CD4-positive, alpha-beta T cell treated with Interleukin-21 for 1 hour (primary cell): Measurements from ENCODE around the gene TMEM50A.
"Not testable (repeated sequence)": the region's sequence is repeated elsewhere in the genome, so short reads cannot be mapped to it uniquely, and the experiment has no call there.

ENCODE experiments used
- DNase-seq: peaks from one replicate; pipeline ENCODE4 v3.0.0-alpha.2; 2020

The TMEM50A gene

DNA sequence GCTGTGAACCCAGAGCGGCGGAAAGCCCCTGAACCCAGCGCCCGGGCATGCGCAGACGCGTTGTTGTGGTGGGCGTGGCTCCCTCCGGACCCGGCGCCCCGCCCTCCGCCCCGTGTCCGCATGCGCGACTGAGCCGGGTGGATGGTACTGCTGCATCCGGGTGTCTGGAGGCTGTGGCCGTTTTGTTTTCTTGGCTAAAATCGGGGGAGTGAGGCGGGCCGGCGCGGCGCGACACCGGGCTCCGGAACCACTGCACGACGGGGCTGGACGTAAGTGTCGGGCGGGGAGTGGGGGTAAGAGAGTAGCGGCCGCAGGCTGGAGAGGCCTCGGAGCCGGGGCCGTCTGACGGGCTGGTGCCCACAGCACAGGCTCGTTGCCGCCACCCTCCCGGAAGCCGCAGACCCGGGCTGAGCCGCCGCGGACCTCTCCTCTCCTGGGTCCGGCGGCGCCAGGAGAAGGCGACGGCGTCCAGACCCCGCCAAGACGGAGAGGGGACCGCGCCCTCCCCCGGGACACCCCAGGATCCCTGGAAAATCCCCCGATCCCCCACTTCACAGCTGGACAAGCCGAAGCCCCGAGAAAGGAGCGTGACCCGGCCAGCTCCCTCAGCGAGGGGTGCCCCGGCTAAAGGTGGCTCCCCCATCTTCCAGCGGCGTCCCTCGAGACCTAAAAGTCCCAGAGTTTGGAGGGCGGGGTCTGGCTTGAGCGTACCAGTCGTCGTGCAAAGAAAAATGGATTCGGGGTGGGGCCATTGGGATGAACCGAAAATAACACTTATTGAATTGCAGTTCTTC is at the start of gene TMEM50A:
Gene TMEM50A (plus strand): TSS at position 147 of the 794 bp plus-strand sequence. CDS start 2,153 bp downstream, outside the sequence.
- peak; percentile 93 for DNase-seq

DNA sequence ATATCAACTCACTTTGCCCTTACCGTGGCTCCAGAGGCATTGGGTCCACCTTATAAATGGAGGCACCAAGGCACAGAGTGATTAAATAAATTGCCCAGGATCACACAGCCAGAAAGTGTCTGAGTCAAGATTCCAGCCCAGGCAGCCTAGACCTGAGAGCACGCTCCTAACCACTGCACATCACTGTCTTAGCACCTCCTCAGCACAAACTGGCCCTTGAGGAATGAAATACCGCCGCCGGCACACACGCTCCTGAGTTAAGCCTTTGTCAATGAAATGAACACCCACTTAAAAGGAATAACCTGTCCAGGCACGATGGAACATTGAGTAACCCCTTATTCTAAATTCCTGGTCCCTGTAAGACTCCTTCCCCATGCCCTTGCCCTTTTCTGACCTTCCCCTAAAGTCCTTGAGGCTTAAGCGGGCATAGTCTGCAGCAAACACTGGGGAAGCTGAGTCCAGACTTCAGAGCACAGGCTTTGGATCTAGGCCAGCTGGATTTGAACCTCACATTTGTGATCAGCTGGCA is 49.5 kb upstream of the TMEM50A start:
- DNase-seq = not testable (repeated sequence)

DNA sequence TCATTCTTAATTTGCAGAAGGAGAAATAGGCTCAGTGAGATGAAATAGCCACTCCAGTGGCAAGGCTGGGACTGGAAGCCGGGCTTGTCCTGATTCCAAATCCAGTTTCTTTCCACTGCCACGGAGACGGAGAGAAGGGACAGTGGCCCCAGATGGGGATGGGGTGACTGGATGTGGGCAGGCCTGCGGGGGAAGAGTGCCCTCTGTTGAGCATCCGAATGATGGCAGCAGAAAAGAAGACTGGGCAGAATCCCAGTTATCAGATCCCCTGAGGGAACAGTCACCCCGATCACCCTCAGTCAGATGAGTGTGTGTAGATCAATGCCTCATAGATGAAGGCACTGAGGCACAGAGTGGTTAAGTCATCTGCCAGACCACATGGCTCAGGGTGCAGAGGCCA is 48.1 kb upstream of the TMEM50A start:
- not testable (repeated sequence) for DNase-seq

DNA sequence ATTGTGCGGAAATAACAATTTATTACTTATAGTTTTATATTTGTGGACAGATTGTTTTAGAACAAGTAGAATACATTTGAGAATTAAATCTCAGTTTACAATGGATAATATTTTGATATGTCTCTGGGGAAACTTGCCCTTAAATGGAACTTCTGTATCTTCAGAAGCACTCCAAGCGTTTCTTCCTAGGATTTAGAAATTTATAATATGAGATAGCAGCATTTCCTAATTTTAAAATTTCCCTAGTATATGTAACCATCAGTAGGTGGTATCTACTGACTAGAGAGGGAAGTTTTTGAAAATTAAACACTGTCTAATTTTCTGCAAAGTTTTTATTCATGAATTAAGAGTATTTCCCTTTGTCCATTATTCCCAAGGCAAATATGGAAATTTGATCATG is 44.7 kb upstream of the TMEM50A start:
- not testable (repeated sequence) for DNase-seq

DNA sequence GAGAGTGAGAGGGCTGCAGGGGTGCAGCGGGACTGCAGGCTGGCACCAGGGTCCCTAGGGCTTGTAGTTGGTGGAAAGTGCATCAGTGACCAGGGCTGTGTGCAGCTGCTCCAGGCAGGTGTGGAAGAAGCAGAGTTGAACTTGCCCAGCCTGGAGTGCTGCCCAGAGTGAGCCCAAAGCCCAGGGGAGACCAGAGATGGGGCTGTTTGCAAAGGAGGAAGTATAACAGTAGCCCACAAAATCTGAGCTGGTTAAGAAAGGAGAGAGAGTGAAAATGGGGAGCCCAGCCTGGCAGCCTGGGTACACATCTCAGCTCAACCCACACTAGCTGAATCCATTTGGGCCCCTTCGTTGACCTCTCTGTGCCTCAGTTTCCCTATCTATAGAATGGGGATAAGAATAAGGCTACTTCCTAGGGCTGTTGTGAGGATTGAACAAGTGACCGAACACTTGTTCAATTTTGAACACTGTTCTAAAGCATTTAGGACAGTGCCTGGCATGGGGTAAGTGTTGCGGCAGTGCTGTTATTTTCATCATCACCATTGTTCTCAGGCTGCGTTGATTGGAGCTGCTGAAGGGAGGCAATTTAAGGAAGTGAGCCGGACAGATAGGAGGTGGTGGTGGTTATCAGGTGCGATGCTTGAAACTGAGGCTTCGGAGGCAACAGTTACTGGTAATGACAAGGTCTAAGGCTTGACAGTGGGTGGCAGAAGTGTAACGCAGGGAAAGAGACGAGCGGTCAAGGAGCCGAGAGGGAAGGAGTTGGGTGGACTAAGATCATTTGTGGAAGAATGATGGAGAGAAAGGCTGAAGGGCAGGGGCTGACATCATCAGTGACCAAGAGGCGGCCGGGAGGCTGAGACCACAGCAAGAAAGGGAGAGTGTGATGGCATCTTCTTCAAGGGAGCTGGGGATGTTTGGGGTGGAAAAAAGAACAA is 43.0 kb upstream of the TMEM50A start:
- DNase-seq = not testable (repeated sequence)

DNA sequence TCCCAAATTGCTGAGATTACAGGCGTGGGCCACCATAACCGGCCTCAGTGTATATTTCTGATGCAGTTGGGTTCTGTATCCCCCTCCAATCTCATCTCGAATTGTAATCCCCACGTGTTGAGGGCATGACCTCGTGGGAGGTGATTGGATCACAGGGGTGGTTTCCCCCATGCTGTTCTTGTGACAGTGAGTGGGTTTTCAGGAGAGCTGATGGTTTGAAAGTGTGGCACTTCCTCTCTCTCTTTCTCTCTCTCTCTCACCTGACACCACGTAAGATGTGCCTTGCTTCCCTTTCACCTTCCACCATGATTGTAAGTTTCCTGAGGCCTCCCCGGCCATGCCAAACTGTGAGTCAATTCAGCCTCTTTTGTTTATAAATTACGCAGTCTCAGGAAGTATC is 41.6 kb upstream of the TMEM50A start:
- not testable (repeated sequence) for DNase-seq

DNA sequence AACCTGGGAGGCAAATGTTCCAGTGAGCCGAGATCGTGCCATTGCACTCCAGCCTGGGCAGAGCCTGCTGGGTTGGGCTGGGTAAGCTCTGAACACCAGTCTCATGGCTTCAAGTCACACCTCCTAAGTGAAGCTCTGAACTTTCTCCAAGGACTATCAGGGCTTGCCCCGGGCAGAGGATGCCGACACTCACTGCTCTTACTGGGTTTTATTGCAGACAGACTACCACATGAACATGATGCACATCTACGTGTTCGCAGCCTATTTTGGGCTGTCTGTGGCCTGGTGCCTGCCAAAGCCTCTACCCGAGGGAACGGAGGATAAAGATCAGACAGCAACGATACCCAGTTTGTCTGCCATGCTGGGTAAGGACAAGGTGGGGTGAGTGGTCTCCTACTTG is 37.4 kb upstream of the TMEM50A start:
- DNase-seq = not testable (repeated sequence)

DNA sequence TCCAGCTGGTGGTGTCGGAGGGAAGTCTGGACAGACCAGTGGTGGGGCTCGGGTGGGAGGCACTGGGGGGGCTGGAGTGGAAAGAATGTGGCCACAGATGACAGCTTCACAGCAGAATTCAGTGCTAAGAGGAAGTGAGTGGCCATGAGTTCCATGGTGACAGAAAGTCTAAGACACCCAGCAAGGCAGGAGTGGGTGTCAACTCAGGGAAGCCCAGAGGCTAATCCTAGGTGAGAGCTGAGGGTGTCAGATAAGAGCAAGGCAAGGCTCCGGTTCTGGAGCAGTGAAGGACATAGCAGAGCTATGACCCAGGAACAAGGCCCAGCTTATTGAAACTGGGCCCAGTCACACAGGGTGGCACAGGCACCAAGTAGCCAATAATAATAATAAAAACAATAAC is 35.8 kb upstream of the TMEM50A start:
- not testable (repeated sequence) for DNase-seq

DNA sequence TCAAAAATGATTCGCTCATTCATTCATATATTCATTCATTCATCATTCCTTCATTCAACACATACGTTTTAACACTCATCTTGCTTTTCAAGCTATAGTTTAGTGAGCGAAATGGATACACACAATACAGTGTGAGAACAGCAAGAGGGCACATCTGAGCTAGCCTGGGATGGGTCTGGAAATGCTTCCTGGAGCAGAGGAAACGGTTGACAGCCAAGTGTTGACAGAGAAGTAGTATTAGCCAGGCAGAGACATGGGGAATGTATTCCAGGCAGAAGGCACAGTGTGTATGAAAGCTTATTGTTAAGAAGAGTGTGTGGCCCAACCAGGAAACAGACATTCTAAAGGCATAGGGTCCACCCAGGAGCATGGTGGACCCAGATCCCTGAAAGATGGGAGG is 33.2 kb upstream of the TMEM50A start:
- DNase-seq = not testable (repeated sequence)

DNA sequence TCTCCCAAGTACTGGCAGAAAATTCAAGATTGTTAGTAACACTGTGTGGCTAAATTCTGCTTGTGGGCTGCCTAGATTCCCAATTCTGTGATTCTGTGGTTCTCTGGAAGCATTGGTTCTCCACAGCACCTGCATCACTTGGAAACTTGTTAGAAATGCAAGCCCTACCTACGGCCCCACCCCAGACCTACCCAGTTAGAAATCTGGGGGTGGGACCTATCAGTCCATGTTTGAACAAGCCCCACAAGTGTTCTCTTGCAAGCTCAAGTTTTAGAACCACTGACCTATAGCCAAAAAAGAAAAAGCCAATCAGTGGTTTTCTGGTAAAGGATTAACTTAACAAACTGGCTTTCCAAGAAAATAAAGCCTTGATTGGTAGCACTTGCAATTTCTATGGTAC is 30.0 kb upstream of the TMEM50A start:
- not testable (repeated sequence) for DNase-seq

DNA sequence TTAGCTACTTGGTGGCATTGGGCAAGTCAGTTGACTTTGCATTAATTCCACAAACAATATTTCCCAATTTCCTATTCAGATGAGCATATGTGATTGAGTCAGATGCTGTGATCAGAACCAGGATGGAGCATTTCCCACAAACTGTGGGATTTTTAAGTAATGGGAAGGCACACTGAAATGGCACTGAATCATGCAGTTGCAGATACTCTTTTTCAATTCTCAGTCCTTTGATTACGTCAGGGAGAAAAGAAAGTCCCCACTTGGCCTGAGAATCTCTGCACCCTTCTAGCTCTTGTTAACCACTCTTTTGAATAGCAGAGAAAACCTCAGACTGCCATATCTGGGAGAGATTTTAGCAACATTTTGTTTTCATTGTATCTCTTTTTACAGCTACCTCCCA is 29.0 kb upstream of the TMEM50A start:
- not testable (repeated sequence) for DNase-seq

DNA sequence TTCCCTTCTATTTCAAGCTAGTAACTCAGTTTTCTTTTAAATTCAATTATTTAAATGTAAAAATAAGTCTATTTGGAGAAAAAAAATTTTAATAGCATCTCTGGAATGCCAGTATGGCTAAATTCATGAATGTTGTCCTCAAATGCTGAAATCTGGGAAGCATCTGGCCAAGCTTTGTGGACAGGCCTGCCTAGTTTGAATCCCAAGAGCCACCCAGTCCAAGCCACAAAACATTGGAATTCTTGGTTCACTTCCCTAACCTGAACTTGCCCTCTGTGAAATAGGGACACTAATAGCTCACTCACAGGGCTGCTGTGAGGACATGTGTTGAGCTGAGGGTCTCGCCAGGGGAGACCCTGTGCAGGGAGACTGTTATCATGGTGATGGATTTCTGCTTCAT is 28.6 kb upstream of the TMEM50A start:
- DNase-seq = not testable (repeated sequence)

DNA sequence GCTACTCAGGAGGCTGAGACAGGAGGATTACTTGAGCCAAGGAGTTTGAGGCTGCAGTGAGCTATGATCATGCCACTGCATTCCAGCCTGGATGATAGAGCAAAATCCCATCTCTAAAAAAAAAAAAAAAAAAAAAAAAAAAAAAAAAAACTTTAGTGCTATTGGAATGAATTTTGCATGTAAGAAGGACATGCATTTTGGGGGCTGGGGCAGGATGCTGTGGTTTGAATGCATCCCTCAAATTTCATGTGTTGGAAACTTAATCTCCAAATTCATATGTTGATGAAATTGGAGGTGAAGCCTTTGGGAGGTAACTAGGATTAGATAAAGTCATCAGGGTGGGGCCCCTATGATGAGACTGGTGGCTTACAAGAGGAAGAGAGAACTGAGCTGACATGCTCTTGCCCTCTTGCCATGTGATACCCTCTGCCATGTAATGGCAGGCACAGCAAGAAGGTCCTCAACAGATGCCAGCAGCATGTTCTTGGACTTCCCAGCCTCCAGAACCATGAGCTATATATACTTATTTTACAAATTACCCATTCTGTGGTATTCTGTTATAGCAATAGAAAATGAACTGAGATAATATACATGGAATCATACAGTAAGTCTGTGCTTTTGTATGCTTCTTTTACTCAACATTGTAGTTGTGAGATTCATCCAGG is 25.2 kb upstream of the TMEM50A start:
- DNase-seq = not testable (repeated sequence)

DNA sequence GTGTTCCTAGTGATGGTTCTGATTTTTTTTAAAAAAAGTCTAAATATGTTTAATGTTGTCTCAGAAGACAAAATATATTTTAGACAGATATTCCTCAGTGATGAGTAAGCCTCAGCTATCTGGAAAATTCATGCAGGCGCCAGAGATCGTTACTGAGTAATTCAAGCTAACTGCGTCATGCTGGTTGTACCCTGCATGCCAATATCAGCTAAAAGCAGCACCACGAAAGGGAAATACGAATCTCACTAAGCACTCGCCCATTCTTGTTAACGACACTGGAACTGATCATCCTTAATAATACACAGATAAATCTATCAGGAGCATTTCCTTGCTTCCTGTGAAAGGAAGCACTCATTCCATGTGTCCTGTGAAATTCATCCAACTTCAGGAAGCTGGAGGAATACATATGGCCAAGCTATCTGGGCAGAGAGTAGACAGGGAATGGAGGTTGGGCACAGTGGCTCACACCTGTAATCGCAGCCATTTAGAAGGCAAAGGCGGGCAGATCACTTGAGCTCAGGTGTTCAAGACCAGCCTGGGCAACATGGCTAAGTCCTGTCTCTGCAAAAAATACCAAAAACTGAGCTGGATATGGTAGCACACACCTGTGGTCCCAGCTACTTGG is 17.7 kb upstream of the TMEM50A start:
- DNase-seq = not testable (repeated sequence)

DNA sequence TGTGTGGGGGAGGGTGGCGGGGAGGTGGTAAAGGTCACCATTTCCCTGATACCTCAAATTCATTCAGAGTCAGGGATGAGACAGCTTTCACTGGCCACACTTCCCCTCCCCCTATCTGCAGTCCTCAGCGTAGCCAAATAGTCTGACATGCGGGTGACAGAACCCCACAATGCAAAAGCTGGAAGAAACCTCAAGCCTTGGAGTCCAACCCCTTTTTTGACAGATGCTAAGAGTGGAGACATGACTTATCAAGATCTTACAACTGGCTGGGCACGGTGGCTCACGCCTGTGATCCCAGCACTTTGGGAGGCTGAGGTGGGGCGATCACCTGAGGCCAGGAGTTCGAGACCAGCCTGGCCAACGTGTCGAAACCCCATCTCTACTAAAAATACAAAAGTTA is 16.0 kb upstream of the TMEM50A start:
- not testable (repeated sequence) for DNase-seq

DNA sequence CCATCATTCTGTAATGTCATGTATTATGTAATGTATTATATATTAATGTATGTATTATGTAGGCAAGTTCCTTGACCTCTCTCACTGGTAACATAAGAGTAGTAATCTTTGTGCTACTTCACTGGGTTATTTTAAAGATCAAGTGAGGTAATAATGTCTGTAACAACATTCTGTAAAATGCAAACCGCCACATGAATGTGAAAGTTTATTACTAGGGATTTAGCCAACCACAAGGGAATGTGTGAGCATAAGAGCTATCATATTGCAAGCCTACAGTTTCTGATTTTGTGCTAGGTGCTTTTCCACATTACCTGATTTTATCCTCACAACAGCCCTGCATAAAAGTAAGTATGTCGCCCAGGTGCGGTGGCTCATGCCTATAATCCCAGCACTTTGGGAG is 13.7 kb upstream of the TMEM50A start:
- DNase-seq = not testable (repeated sequence)

DNA sequence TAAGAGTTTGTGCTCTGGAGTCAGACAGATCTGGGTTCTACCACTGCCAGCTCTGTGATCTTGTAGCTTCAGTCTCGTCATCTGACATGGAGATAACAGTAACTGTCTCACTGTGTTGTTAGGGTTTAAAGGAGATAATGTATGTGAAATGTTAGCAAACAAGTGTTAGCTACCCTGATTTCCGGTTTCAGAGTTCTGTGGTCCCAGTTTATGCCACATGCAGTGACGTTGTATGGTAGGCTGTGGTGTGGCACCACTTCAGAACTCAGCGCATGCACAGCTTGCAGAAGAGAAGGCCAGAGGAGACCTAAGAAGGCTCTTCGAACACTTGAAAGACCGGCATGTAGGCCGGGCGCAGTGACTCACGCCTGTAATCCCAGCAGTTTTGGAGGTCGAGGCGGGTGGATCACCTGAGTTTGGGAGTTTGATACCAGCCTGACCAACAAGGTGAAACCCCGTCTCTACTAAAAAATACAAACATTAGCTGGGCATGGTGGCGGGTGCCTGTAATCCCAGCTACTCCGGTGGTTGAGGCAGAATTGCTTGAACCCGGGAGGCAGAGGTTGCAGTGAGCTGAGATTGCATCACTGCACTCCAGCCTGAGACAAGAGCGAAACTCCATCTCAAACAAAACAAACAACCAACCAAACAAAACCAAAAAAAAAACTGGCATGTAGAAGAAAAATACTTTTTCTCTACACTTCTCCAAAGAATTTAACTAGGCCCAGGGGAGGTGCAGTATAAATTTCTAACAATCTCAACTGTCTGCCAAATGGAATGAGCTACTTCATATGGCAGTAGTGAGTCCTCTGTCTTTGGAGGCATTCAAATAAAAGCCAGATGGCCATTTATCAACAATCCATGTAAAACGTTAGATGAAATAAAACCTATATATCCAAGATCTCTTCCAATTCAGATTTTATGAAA is 10.0 kb upstream of the TMEM50A start:
- not testable (repeated sequence) for DNase-seq

DNA sequence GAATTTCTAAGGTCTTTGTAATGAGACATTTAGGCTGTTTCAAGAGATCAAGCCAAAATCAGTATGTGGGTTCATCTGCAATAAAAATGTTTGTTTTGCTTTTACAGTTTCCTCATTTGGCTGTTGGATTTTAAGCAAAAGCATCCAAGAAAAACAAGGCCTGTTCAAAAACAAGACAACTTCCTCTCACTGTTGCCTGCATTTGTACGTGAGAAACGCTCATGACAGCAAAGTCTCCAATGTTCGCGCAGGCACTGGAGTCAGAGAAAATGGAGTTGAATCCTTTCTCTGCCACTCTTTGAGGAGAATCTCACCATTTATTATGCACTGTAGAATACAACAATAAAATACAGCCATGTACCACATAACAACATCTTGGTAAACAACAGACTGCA is 9.3 kb upstream of the TMEM50A start:
- not testable (repeated sequence) for DNase-seq

DNA sequence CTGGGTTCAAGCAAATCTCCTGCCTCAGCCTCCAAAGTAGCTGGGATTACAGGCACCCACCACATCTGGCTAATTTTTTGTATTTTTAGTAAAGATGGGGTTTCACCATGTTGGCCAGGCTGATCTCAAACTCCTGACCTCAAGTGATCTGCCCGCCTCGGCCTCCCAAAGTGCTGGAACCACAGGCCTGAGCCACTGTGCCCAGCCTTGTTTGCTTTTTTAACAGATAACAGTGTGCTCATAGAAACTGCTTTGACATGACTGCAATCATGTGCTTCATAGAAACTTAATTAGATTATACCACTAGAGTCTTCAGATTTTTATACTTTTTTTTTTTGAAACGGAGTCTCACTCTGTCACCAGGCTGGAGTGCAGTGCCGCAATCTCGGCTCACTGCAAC is 8.8 kb upstream of the TMEM50A start:
- not testable (repeated sequence) for DNase-seq

DNA sequence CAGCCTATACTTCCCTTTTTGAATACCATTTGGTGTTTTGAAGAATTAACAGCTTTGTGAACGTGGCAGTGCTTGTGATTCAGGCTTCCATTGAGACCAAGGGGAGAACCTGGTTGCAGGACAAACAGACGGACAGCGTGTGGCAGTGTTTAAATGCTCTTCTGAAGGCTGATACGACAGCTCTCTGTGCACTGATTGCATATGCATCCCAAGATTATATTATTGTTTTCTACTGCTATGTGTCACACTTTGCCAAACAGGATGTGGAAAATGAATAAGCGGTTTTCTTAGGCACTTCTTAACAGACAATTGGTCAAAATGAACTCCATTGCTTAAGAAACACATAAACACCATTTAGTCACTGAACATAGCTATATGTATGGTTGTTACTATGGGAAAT is 8.2 kb upstream of the TMEM50A start:
- peak; percentile 14 for DNase-seq

DNA sequence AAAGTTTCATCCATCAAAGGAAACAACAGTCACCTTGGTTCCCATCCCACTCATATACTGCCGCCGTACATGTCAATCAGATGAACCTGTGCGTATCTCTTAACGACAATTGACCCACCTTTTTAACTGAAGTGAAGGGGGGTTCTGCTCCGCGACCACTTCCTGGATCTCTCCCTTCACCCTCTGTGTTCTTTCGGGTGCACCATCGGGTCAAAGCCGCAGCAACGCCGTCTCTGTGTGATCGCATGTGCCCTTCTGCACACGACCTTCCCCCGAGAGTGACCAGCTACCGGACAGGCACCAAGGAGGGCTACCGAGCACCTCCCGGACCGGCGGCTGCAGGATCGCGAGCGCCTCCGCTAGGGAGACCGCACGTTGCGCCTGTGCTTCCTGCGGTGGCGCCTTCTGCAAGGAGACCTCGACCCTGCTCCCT is 1.2 kb upstream of the TMEM50A start:
- peak; percentile 47 for DNase-seq
